Common myeloid progenitor, CD34-positive (primary cell): Measurements from ENCODE around the gene EGFL7. TPM values are rescaled to one million over a fixed set of nuclear protein-coding genes. Genes with fewer than 3 reads are reported as not detected.

Source experiments
- CTCF ChIA-PET: fragments of 350-600 bp; sonication (Branson Sonifier 250); formaldehyde crosslinking; loops from one replicate; lab custom pipeline; 2021; ENCODE audit warnings: antibody characterized with exemption; lab: Charles Lee
- POLR2A ChIA-PET: fragments of 350-600 bp; sonication (Branson Sonifier 250); formaldehyde crosslinking; loops from one replicate; lab custom pipeline; 2021; ENCODE audit warnings: antibody characterized with exemption; lab: Charles Lee
- DNase-seq, 3 donors: peaks; one replicate each; pipeline versions ENCODE4 v3.0.0 to v3.0.0-alpha.2; 2013
- H3K27ac ChIP-seq, 2 experiments: 1 replicate in 1 of 2; 2 replicates in 1 of 2; pipeline ENCODE4 v1.7.0; 2013; ENCODE audit warnings: inconsistent platforms in 2 of 2, low read length in 2 of 2, mild to moderate bottlenecking in 2 of 2, low read depth in 1 of 2, moderate library complexity in 1 of 2; ENCODE audit not compliant: severe bottlenecking in 2 of 2, insufficient read depth in 1 of 2, poor library complexity in 1 of 2
- H3K27me3 ChIP-seq, 5 experiments: replicated peaks in 2 of 5; 1 replicate in 3 of 5; 2 replicates in 2 of 5; pipeline versions ENCODE4 v1.6.1 to v1.7.0; 2013; ENCODE audit warnings: low read length in 4 of 5, mild to moderate bottlenecking in 2 of 5, moderate library complexity in 2 of 5, inconsistent platforms in 1 of 5; ENCODE audit not compliant: insufficient read depth in 5 of 5, control insufficient read depth in 4 of 5
- H3K36me3 ChIP-seq, 4 experiments: 1 replicate in 2 of 4; 2 replicates in 2 of 4; pipeline versions ENCODE4 v1.6.1 to v1.7.0; 2013; ENCODE audit warnings: low read length in 3 of 4, control low read depth in 1 of 4, mild to moderate bottlenecking in 1 of 4; ENCODE audit not compliant: control insufficient read depth in 4 of 4, insufficient read depth in 4 of 4
- H3K4me1 ChIP-seq, 4 experiments: 1 replicate in 3 of 4; 2 replicates in 1 of 4; pipeline versions ENCODE4 v1.6.1 to v1.7.1; 2013; ENCODE audit warnings: low read length in 3 of 4, mild to moderate bottlenecking in 3 of 4, control low read depth in 1 of 4, inconsistent platforms in 1 of 4, moderate library complexity in 1 of 4; ENCODE audit not compliant: control insufficient read depth in 4 of 4, insufficient read depth in 4 of 4; ENCODE audit errors: control extremely low read depth in 1 of 4
- H3K4me3 ChIP-seq, 7 experiments: 1 replicate in 4 of 7; 2 replicates in 3 of 7; pipeline versions ENCODE4 v1.5.1 to v1.7.0; 2013; ENCODE audit warnings: mild to moderate bottlenecking in 7 of 7, low read length in 6 of 7, moderate library complexity in 6 of 7, inconsistent platforms in 2 of 7, low read depth in 2 of 7, control low read depth in 1 of 7; ENCODE audit not compliant: insufficient read depth in 4 of 7, control insufficient read depth in 1 of 7; ENCODE audit errors: extremely low read depth in 1 of 7
- H3K9me3 ChIP-seq, 5 experiments: 1 replicate in 4 of 5; 2 replicates in 1 of 5; pipeline versions ENCODE4 v1.6.1 to v1.7.1; 2013; ENCODE audit warnings: low read length in 4 of 5, mild to moderate bottlenecking in 2 of 5, inconsistent platforms in 1 of 5, low read depth in 1 of 5, moderate library complexity in 1 of 5; ENCODE audit not compliant: control insufficient read depth in 4 of 5, insufficient read depth in 2 of 5; ENCODE audit errors: control extremely low read depth in 1 of 5
- WGBS: methylation state at CpG from one replicate; pipeline ENCODE4 v1.1.5; 2013; ENCODE audit not compliant: insufficient coverage; 5-methylcytosine and 5-hydroxymethylcytosine counted together
- polyA plus RNA-seq: library from polyadenylated mRNA; unstranded; fragments of 120-200 nt; gene quantifications from one replicate; pipeline ENCODE4 v1.2.1, GENCODE V29; 2013

The EGFL7 gene
- polyA plus RNA-seq: 201 TPM

DNA sequence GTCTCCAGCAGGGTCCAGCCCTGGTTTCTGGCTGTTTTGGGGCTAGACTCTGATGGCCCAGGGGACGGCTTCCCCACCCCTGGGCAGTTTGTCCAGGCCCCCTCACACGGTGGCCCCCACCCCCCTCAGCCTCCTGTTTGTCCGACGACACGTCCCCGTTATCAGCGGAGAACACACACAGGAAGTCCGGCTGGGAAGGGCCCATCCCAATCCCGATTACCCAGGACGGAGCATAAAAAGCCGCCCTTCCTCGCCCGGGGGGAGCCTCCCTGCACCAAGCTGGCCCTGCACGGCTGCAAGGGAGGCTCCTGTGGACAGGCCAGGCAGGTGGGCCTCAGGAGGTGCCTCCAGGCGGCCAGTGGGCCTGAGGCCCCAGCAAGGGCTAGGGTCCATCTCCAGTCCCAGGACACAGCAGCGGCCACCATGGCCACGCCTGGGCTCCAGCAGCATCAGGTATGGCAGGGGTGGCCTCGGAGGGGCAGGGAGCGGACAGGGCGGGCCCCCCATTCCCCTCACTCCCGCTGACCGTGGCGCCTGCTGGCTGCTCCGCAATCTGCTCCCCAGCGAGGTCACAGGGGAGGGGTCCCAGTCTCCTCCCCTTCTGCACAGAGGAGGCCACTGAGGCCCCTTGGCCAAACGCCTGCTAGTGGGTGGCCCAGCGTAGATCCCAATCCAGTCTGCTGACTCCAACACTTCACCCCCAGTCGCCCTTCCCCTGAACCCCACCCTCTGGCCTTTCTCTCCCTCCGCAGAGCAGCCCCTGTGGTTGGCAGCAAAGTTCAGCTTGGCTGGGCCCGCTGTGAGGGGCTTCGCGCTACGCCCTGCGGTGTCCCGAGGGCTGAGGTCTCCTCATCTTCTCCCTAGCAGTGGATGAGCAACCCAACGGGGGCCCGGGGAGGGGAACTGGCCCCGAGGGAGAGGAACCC lies at the start of gene EGFL7:
EGFL7 (plus strand) TSS at position 261 of the 926 bp plus-strand sequence. CDS start 5,367 bp downstream, outside the sequence.
- Histone ChIP-seq H3K36me3 (peaks cover 0 to 17% (median 12%) of the 10 kb centered on the region in 4 experiments), H3K27me3 (no peaks in the 10 kb centered on the region), H3K27ac (peak within 1 kb of the TSS; percentile 93), H3K9me3 (no peaks in the 10 kb centered on the region), H3K4me1 (peaks cover 0 to 92% (median 83%) of the 10 kb centered on the region in 4 experiments), H3K4me3 (peak within 1 kb of the TSS; percentile 37 to 94 (median 88))
- WGBS: 5% methylated on average over 27 of the region's 38 CpGs
- CTCF ChIA-PET: interaction anchor here (1.0 to 12.1 kb wide), 7 partner anchors 10 to 178 kb away, joined by 4 to 194 read pairs (median 8); no protein-coding TSS in a partner anchor
- POLR2A ChIA-PET: interaction anchor here (0.7 to 11.6 kb wide), 8 partner anchors 7 to 66 kb away, joined by 3 to 406 read pairs (median 6); partner anchors contain the start of gene AGPAT2
- DNase-seq: peak in 1 of 3 donors; percentile 28

DNA sequence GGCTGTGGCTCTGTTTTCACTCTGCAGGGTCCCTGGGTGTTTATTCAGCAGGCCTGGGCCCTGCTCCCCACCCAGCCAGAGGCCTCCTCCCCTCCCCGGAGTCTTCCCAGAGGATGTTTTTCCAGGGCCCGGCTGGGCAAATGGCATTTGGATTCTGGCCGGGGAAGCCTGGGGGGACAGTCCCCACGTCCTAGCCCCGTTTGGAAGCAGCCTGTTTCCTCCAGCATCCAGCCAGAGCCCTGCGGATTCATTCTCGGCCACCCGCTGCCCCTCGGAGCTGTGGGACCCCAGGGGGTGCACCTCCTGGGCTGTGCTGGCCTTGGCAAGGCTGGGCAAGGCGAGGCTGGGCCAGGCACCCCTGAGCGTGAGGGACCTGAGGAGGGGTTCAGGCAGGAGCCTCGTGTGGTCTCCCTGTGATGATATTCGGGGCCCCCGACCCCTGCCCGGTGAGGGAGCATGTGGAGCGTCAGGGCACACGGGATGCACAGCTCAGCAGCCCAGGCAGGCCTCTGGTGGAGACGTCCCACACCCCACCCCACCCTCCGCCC lies 48.8 kb upstream of the EGFL7 start:
- no peak overlapping the region for H3K27ac ChIP-seq
- 98% methylated on average over 15 of the region's 19 CpGs for WGBS
- no peaks in the 10 kb centered on the region for H3K27me3 ChIP-seq
- CTCF ChIA-PET: interaction anchor here (0.9 kb wide), 1 partner anchor 125 kb away, joined by 6 read pairs; no protein-coding TSS in a partner anchor
- DNase-seq: no peak
- H3K4me3 ChIP-seq: no peak overlapping the region
- peaks cover 0 to 53% (median 20%) of the 10 kb centered on the region in 4 experiments for H3K4me1 ChIP-seq
- POLR2A ChIA-PET: no interaction called here
- no peaks in the 10 kb centered on the region for H3K9me3 ChIP-seq
- H3K36me3 ChIP-seq: no peaks in the 10 kb centered on the region

DNA sequence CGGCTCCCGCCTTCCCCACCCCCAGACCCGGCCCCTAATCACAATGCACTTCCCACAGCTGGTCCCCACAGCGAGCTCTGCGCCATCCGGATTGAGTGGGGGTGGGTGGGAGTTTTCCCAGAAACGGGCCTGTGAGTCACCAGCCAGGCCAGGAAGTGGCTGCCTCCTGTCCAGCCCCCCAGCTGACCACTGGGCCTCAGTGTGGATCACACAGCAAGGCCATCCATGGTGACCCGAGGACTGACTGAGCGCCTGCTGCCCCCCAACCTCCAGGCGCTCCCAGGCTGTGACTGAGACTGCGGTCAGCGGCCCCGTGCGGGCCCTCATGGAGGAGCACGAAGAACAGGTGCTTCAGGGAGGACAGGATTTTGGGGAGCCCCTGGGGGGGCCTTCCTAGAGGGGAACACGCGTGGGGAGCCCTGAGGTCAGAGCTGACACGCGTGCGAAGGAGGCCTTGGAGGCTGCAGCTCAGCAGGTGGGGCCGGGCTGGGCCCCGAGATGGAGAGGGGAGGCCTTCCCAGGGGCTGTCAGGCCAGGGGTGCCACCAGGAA lies 48.3 kb upstream of the EGFL7 start:
- peaks cover 0 to 55% (median 26%) of the 10 kb centered on the region in 4 experiments for H3K4me1 ChIP-seq
- WGBS: 97% methylated on average over 13 of the region's 22 CpGs
- POLR2A ChIA-PET: no interaction called here
- H3K27ac ChIP-seq: peak overlapping the region in 1 of 2 experiments; percentile 49
- no peak overlapping the region for H3K4me3 ChIP-seq
- H3K36me3 ChIP-seq: no peaks in the 10 kb centered on the region
- H3K27me3 ChIP-seq: no peaks in the 10 kb centered on the region
- DNase-seq: no peak
- CTCF ChIA-PET: no interaction called here
- H3K9me3 ChIP-seq: no peaks in the 10 kb centered on the region

DNA sequence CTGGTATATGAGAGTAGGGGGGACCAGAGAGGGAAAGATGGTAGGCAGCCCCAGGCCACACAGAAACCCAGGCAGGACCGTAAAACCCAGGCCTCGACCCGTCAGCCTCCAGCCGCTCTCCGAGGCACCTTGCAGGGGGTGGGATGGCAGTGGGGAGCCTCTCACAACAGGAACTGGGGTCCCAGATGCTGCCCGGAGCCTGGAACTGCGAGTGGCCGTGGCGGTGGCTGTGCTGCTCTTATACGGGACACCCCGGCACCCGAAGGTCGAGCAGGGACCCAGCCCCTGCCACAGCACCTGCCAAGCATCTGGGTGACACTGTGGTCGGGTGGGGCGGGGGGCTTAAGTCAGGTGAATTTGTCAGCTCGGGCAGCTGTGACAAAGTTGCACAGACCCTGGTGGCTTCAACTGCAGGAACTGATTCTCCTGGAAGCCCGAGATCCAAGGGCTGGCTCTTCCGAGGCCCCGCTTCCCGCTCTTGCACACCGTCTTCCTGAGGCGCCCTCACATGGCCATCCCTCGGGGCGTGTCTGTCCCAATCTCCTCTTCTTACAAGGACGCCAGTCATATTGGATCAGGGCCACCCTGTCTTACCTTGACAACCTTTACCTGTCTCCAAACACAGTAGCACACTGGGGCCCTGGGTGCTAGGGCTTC lies 47.6 kb upstream of the EGFL7 start:
- Histone ChIP-seq H3K27me3 (no peaks in the 10 kb centered on the region), H3K4me3 (no peak overlapping the region), H3K9me3 (no peaks in the 10 kb centered on the region), H3K36me3 (no peaks in the 10 kb centered on the region), H3K4me1 (peaks cover 0 to 61% (median 32%) of the 10 kb centered on the region in 4 experiments), H3K27ac (no peak overlapping the region)
- ChIA-PET POLR2A (no interaction called here), CTCF (interaction anchor here (1.0 to 1.4 kb wide), 2 partner anchors 10 to 53 kb away, joined by 3 to 4 read pairs; no protein-coding TSS in a partner anchor)
- WGBS: 92% methylated on average over 20 of the region's 25 CpGs
- DNase-seq: no peak

DNA sequence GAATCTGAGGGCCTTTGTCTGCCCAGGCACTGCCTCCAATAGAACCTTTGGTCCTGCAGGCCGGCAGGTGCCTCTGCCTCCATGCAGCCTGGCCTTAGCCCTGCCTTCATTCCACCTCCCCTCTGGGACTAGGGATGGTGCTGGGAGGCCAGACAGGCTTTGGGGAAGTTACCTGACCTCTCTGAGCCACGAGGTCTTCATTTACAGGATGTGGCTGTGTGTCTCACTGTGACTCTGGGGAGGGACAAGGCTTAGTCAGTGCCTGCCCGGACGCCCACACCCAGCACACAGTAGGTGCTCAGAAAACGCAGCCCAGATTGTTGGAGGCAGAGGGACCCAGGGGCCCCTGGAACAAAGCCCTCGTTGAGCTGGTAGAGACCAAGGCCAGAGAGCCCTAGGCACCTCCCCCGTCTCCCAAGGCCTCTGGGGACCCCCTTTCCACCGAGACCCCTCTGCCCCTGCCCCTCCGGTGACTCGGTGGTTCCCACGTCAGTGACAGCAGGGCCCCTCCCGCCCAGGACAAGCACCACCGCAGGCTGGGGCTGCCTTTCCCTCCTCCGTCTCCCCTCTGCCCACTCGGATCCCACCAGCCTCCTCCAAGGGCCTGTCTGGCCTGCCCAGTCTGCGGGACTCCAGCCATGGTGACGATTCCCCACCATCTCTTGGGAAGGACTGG lies 46.9 kb upstream of the EGFL7 start:
- Histone ChIP-seq H3K27me3 (no peaks in the 10 kb centered on the region), H3K36me3 (no peaks in the 10 kb centered on the region), H3K4me1 (peaks cover 0 to 65% (median 39%) of the 10 kb centered on the region in 4 experiments), H3K4me3 (no peak overlapping the region), H3K27ac (no peak overlapping the region), H3K9me3 (no peaks in the 10 kb centered on the region)
- ChIA-PET POLR2A (no interaction called here), CTCF (interaction anchor here (1.0 to 1.4 kb wide), 2 partner anchors 11 to 54 kb away, joined by 3 to 4 read pairs; no protein-coding TSS in a partner anchor)
- DNase-seq: peak in 1 of 3 donors; percentile 29
- 79% methylated on average over 12 of the region's 17 CpGs for WGBS

DNA sequence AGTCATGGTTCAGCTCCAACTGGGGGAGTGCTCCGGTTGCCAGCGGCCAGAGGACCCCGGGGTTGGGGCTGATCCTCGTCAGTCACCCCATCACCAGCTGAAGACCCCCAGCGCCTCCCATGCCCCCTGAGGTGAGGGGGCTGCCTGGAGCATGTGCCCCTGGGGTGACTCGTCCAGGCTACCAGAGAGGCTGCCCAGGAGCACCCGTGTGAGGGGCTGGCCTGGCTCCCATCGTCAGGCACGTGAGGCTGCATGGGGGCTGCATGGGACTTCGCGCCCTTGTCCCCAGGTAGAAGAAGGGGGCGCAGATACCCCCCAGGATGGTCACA lies 46.4 kb upstream of the EGFL7 start:
- Histone ChIP-seq H3K36me3 (no peaks in the 10 kb centered on the region), H3K27ac (no peak overlapping the region), H3K4me1 (peaks cover 0 to 70% (median 44%) of the 10 kb centered on the region in 4 experiments), H3K27me3 (no peaks in the 10 kb centered on the region), H3K4me3 (no peak overlapping the region), H3K9me3 (no peaks in the 10 kb centered on the region)
- POLR2A ChIA-PET: no interaction called here
- CTCF ChIA-PET: interaction anchor here (1.0 to 1.4 kb wide), 2 partner anchors 11 to 54 kb away, joined by 3 to 4 read pairs; no protein-coding TSS in a partner anchor
- no peak for DNase-seq
- WGBS: 89% methylated on average over 9 of the region's 12 CpGs
